Activated T-cell treated with anti-CD3 and anti-CD28 coated beads, Interleukin-2, amount 50 U/mL, for 1 hour (primary cell): ENCODE results near the gene COBLL1.

Experiments used
- DNase-seq: peaks from one replicate; pipeline ENCODE4 v3.0.0-alpha.2; 2020

The COBLL1 gene

GRCh38 chr2:164675687-164676086 lies 165.9 kb downstream of the COBLL1 start:
- no peak for DNase-seq

GRCh38 chr2:164675027-164675426 lies 166.6 kb downstream of the COBLL1 start:
- DNase-seq = no peak

- no peak for DNase-seq
These were observed 169.8 kb downstream of the COBLL1 start for GRCh38 chr2:164671664-164672396.

- no peak for DNase-seq
These were observed 172.3 kb downstream of the COBLL1 start for GRCh38 chr2:164669291-164669690.

- DNase-seq = no peak
These were observed 174.1 kb downstream of the COBLL1 start for GRCh38 chr2:164667566-164667965.

- DNase-seq = no peak
These were observed 177.6 kb downstream of the COBLL1 start for GRCh38 chr2:164664070-164664469.

GRCh38 chr2:164662868-164663631 lies 178.6 kb downstream of the COBLL1 start:
- DNase-seq = no peak

- DNase-seq = no peak
These were observed 179.6 kb downstream of the COBLL1 start for GRCh38 chr2:164662066-164662465.

GRCh38 chr2:164661349-164661748 lies 180.3 kb downstream of the COBLL1 start:
- DNase-seq = no peak

GRCh38 chr2:164657129-164657528 lies 184.5 kb downstream of the COBLL1 start:
- no peak for DNase-seq

- no peak for DNase-seq
These were observed 185.9 kb downstream of the COBLL1 start for GRCh38 chr2:164655750-164656149.

GRCh38 chr2:164655336-164655735 lies 186.3 kb downstream of the COBLL1 start:
- no peak for DNase-seq

- no peak for DNase-seq
These were observed 190.3 kb downstream of the COBLL1 start for GRCh38 chr2:164651361-164651760.

GRCh38 chr2:164644036-164644700 lies 197.5 kb downstream of the COBLL1 start:
- DNase-seq = no peak

GRCh38 chr2:164642946-164643555 lies 198.6 kb downstream of the COBLL1 start:
- DNase-seq = no peak

- no peak for DNase-seq
These were observed 199.4 kb downstream of the COBLL1 start for GRCh38 chr2:164642268-164642667.
